Central memory CD4-positive, alpha-beta T cell (primary cell): ENCODE data around the gene HS3ST1.
"Not testable (repeated sequence)": the region's sequence is repeated elsewhere in the genome, so short reads cannot be mapped to it uniquely, and the experiment has no call there.

Experiments
- DNase-seq: peaks from one replicate; pipeline ENCODE4 v3.0.0; 2022

Gene HS3ST1

GRCh38 chr4:11399461-11399971 is 29.2 kb downstream of the HS3ST1 start:
- DNase-seq: no peak

- DNase-seq: no peak
Observed at GRCh38 chr4:11397819-11398610, 30.7 kb downstream of the HS3ST1 start.

GRCh38 chr4:11397146-11397545 is 31.5 kb downstream of the HS3ST1 start:
- no peak for DNase-seq

- DNase-seq: no peak
Observed at GRCh38 chr4:11393551-11393950, 35.1 kb downstream of the HS3ST1 start.

- not testable (repeated sequence) for DNase-seq
Observed at GRCh38 chr4:11384072-11384471, 44.6 kb downstream of the HS3ST1 start.

- DNase-seq: no peak
Observed at GRCh38 chr4:11376571-11376970, 52.1 kb downstream of the HS3ST1 start.

GRCh38 chr4:11376146-11376545 is 52.5 kb downstream of the HS3ST1 start:
- no peak for DNase-seq

- no peak for DNase-seq
Observed at GRCh38 chr4:11368701-11369115, 60.0 kb downstream of the HS3ST1 start.

GRCh38 chr4:11367371-11367770 is 61.3 kb downstream of the HS3ST1 start:
- no peak for DNase-seq

GRCh38 chr4:11366859-11367258 is 61.8 kb downstream of the HS3ST1 start:
- DNase-seq: no peak

- DNase-seq: no peak
Observed at GRCh38 chr4:11365039-11365438, 63.7 kb downstream of the HS3ST1 start.

- DNase-seq: no peak
Observed at GRCh38 chr4:11359591-11359990, 69.1 kb downstream of the HS3ST1 start.

- no peak for DNase-seq
Observed at GRCh38 chr4:11355226-11355625, 73.5 kb downstream of the HS3ST1 start.

- no peak for DNase-seq
Observed at GRCh38 chr4:11354531-11354930, 74.2 kb downstream of the HS3ST1 start.

GRCh38 chr4:11348449-11349088 is 80.1 kb downstream of the HS3ST1 start:
- DNase-seq: no peak

GRCh38 chr4:11344916-11345315 is 83.8 kb downstream of the HS3ST1 start:
- DNase-seq: no peak

GRCh38 chr4:11343536-11343935 is 85.2 kb downstream of the HS3ST1 start:
- no peak for DNase-seq
